22Rv1 (cell line): ENCODE results near the gene MBD2.

Source experiments
- ZFX ChIP-seq: fragments of 450-650 bp; IDR thresholded peaks from 2 replicates; pipeline ENCODE4 v1.6.1; 2017; ENCODE audit warnings: antibody characterized with exemption, borderline replicate concordance
- TF ChIP-seq, protein P1 (sequence below): fragments of 450-650 bp; IDR thresholded peaks from 2 replicates; pipeline ENCODE4 v1.5.1; 2017; ENCODE audit warnings: mild to moderate bottlenecking

DNA sequence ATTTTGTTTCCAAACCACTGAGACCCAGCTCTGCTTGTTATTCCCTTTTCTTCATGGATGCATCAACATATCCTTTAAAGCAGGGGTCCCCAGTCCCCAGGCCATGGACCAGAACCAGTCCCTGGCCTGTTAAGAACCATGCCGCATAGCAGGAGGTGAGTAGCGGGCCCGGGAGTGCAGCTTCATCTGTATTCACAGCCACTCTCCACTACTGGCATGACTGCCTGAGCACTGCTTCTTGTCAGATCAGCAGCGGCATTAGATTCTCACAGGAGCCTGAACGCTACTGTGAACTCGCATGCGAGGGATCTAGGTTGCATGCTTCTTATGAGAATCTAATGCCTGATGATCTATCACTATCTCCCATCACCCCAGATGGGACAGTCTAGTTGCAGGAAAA, 43.2 kb upstream of the MBD2 start:
- TF ChIP-seq, protein P1, sequence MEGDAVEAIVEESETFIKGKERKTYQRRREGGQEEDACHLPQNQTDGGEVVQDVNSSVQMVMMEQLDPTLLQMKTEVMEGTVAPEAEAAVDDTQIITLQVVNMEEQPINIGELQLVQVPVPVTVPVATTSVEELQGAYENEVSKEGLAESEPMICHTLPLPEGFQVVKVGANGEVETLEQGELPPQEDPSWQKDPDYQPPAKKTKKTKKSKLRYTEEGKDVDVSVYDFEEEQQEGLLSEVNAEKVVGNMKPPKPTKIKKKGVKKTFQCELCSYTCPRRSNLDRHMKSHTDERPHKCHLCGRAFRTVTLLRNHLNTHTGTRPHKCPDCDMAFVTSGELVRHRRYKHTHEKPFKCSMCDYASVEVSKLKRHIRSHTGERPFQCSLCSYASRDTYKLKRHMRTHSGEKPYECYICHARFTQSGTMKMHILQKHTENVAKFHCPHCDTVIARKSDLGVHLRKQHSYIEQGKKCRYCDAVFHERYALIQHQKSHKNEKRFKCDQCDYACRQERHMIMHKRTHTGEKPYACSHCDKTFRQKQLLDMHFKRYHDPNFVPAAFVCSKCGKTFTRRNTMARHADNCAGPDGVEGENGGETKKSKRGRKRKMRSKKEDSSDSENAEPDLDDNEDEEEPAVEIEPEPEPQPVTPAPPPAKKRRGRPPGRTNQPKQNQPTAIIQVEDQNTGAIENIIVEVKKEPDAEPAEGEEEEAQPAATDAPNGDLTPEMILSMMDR = no peak
- TF ChIP-seq ZFX = no peak
